Left ventricle myocardium inferior (tissue), 1 donor: ENCODE results near the gene TCEA2. TPM values are rescaled to one million over a fixed set of nuclear protein-coding genes. Genes with fewer than 3 reads are reported as not detected.

Experiments used
- DNase-seq: peaks from one replicate; pipeline ENCODE4 v3.0.0-alpha.2; 2020
- H3K27ac ChIP-seq: fragments of 200-600 bp; replicated peaks from 2 replicates; pipeline ENCODE4 v1.8.0; 2021
- H3K27me3 ChIP-seq: fragments of 200-600 bp; 2 replicates; pipeline ENCODE4 v1.8.0; 2021; ENCODE audit warnings: low read depth
- H3K36me3 ChIP-seq: fragments of 200-600 bp; 2 replicates; pipeline ENCODE4 v1.8.0; 2021
- H3K4me1 ChIP-seq: fragments of 200-600 bp; 2 replicates; pipeline ENCODE4 v1.8.0; 2021
- H3K4me3 ChIP-seq: fragments of 200-600 bp; 2 replicates; pipeline ENCODE4 v1.8.0; 2021; ENCODE audit warnings: mild to moderate bottlenecking, moderate library complexity
- H3K9me3 ChIP-seq: fragments of 200-600 bp; replicated peaks from 2 replicates; pipeline ENCODE4 v1.8.0; 2021
- intact Hi-C: fragments of 100-400 bp; cut with micrococcal nuclease; formaldehyde crosslinking; loops from one replicate; pipeline ENCODE4 v1.11.0; 2022
- total RNA-seq: library from RNA; stranded (reverse); fragmentation: NEBNext Ultra II Directional; extraction: Animal tissue kit (Norgen Biotek cat#: 25700); gene quantifications from one replicate; pipeline ENCODE4 v1.2.1, GENCODE V29; 2021
- TF ChIP-seq, protein P1 (sequence below): fragments of 200-600 bp; IDR thresholded peaks from 2 replicates; pipeline ENCODE4 v1.8.0; 2021; ENCODE audit warnings: antibody characterized with exemption, mild to moderate bottlenecking, borderline replicate concordance
- donor health status: DM: no; HTN: yes; CAD: no; lungs with severe emphysema.

Gene TCEA2
- total RNA-seq, 1 donor from 2014 or later, result 38.9 TPM

DNA sequence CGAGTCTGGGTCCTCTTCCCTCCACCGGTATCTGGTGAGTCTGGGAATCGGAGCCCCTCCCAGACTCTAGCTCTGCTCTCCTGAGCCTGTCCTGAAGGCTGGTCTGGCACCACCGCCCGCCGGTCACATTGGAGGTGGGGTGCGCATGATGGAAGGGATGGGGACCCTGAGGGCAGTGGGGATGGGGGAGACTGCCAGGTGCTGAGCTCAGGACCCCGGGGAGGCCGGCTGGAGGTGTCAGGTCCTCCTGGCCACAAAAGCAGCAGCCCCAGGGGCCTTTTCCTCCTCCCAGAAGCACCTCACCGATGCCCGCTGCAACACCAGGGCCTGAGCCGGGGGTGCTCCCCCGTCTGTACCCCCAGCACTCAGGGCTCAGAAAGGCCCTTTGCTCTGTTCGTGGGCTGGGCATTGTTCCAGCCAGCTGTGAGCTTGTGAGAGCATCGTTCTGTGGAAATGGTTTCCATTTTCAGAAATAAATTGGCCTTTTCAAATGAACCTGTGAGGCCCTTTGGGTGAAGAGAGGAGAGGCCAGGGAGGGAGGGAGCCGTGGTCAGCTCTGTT is 46.9 kb downstream of the TCEA2 start:
- Histone ChIP-seq H3K36me3 (no peaks in the 10 kb centered on the region), H3K9me3 (no peaks in the 10 kb centered on the region), H3K4me3 (no peak overlapping the region), H3K4me1 (no peaks in the 10 kb centered on the region), H3K27me3 (peaks cover 48% of the 10 kb centered on the region), H3K27ac (no peak overlapping the region)
- no peak for DNase-seq
- TF ChIP-seq, protein P1, sequence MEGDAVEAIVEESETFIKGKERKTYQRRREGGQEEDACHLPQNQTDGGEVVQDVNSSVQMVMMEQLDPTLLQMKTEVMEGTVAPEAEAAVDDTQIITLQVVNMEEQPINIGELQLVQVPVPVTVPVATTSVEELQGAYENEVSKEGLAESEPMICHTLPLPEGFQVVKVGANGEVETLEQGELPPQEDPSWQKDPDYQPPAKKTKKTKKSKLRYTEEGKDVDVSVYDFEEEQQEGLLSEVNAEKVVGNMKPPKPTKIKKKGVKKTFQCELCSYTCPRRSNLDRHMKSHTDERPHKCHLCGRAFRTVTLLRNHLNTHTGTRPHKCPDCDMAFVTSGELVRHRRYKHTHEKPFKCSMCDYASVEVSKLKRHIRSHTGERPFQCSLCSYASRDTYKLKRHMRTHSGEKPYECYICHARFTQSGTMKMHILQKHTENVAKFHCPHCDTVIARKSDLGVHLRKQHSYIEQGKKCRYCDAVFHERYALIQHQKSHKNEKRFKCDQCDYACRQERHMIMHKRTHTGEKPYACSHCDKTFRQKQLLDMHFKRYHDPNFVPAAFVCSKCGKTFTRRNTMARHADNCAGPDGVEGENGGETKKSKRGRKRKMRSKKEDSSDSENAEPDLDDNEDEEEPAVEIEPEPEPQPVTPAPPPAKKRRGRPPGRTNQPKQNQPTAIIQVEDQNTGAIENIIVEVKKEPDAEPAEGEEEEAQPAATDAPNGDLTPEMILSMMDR, result no peak
- intact Hi-C loops, result no loop called here

DNA sequence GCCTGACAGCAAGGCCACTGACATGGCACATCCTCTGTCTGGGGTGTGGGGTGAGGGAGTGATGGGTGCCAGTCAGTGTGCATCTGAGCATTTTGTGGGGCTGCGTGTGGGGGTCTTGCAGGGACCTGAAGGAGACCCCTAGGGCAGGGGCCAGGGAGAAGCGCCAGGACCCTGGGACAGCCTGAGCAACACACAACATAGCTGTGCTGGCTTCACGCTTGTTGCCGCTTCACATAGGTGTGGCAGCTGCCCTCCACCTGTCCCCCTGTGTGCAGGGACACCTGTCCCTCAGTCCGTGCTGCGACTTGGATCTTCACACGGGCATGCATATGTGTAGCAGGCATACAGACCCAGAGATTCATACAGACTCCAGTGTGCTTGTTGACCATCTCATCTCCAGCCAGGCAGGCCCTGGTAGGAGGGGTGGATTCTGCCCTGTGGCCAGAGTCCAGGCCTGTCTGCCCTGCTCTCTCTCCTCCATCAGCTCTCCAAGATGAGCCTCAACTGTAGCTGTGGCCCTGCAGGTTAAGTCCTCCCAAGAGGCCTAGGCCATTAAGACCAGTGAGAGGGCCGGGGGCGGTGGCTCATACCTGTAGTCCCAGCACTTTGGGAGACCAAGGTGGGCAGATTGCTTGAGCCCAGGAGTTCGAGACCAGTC is 47.5 kb downstream of the TCEA2 start:
- Histone ChIP-seq H3K4me1 (no peaks in the 10 kb centered on the region), H3K9me3 (no peaks in the 10 kb centered on the region), H3K4me3 (no peak overlapping the region), H3K27ac (no peak overlapping the region), H3K27me3 (peaks cover 45% of the 10 kb centered on the region), H3K36me3 (no peaks in the 10 kb centered on the region)
- intact Hi-C loops, result no loop called here
- peak; percentile 7 for DNase-seq
- TF ChIP-seq, protein P1, result no peak

DNA sequence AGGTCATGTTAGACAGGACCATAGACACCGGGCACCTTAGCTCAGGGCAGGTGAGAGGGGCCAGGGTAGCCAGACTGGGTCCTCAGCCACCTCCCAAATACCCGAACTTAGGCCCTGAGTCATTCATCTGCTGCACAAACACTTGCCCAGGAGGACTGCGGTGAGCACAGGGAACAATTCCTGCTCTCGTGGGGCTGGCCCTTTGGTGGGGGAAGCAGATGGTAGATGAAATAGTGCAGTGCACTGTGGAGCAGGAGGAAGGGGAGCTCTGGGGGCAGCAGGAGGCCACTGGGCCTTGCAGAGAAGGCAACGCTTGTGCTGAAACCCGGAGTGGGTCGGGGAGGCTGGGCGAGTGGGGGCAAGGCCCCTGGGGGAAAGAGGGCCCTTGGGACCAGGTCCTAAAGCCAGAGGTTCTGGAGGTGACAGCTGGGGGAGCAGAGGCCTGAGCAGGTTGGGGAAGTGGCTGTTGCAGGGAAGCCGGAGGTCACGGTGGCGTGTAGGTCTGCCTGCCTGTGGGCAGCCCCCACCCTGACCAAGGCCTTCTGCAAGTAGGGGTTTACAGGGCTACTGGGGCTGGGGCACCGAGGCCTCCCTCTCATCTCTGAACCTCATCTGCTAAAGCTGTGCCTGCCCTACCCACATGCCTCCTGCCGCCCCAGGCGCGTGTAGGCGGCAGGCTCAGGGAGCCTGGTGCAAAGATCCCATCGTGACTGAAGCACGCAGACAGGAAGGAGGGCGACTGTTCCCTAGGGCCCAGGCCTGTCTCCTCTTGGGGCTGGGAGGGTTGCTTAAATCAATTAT is 49.0 kb downstream of the TCEA2 start:
- H3K4me1 ChIP-seq, result no peaks in the 10 kb centered on the region
- H3K9me3 ChIP-seq, result no peaks in the 10 kb centered on the region
- H3K4me3 ChIP-seq, result no peak overlapping the region
- TF ChIP-seq, protein P1, result no peak
- intact Hi-C loops, result no loop called here
- peaks cover 32% of the 10 kb centered on the region for H3K27me3 ChIP-seq
- no peaks in the 10 kb centered on the region for H3K36me3 ChIP-seq
- no peak overlapping the region for H3K27ac ChIP-seq
- peak; percentile 7 for DNase-seq

DNA sequence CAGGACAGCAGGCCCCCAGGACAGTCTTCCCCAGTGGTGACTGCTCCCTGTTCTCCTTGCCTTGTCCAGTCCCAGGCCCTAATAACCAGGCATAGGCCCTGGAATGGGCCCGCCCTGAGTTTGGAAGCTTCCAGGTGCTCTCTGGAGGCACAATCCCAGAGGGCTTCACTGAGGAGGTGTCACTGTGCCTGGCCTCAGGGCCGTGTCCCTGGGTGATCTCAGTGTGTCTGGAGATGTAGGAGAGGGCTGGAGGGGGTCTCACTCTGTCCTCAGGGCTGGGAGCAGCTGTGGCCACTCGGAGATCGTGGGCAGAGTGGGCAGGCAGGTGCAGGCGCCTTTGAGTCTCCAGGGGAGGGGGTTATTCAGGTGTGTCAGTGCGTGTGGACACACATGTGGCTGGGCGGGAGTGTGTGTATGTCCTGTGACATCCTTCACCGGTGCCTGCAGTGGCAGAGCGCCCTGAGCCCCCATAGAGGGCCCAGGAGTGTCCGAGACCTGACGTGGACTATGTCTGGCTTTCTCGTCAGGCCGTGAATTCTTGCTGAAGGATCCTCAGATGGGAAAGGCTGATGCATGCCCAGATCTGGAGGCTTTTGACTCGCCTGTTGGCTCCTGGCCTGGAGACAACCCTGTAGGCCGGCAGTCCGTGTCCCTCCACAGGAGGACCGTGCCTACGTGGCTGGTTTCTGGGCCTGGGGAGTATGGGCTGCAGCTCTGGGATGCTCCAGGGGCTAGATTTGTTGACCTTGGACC is 49.9 kb downstream of the TCEA2 start:
- H3K36me3 ChIP-seq, result no peaks in the 10 kb centered on the region
- DNase-seq, result peak; percentile 4
- TF ChIP-seq, protein P1, result no peak
- H3K4me1 ChIP-seq, result no peaks in the 10 kb centered on the region
- no peak overlapping the region for H3K4me3 ChIP-seq
- H3K27me3 ChIP-seq, result peaks cover 23% of the 10 kb centered on the region
- no peaks in the 10 kb centered on the region for H3K9me3 ChIP-seq
- H3K27ac ChIP-seq, result no peak overlapping the region
- intact Hi-C loops, result no loop called here

DNA sequence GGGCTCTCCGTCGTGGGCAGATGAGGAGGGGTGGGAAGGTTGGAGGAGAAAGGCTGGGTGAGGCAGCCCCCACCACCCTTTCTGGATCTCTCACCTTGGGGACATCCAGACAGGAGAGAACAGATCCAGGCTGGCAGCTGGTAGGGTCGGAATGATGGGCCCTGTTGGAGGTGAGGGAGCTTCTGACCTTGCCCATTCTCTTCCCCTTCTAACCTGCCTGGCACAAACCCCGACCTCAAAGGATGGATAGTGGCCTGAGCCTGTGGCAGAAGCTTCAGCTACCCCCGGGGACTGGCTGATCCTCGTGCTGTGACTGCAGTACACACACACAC is 50.4 kb downstream of the TCEA2 start:
- TF ChIP-seq, protein P1, result no peak
- Histone ChIP-seq H3K4me3 (no peak overlapping the region), H3K9me3 (no peaks in the 10 kb centered on the region), H3K4me1 (no peaks in the 10 kb centered on the region), H3K27ac (no peak overlapping the region), H3K27me3 (peaks cover 19% of the 10 kb centered on the region), H3K36me3 (no peaks in the 10 kb centered on the region)
- intact Hi-C loops, result no loop called here
- no peak for DNase-seq
